ENCODE measurements around the gene VMP1.
"Not testable (repeated sequence)": the region's sequence is repeated elsewhere in the genome, so short reads cannot be mapped to it uniquely, and the experiment has no call there.

Gene VMP1

DNA sequence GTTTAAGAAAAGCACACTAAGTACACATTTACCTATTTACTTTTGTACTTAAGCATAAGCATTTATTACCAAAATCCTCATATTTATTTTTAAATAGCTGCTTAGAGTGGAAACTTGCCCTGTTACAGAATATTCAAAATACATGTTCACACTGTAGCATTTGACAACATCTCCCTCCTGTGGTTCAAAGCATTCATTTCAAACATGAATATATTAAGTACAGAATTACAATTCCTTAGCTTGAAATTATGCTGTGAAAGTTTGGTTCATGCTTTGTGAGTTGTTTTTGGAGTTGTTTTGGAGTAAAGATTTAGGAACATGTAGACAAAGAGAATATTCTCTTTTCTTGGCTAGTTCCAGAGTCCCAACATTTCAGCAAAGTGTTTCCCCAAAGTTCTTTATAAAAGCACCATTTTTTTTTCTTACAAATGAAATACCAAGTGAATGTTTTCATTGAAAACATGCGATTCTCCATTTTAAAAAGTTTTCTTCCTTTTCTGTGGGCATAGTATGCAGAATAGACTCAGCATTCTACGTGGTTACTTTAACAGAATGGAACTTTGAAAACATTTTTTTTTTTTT is 152.1 kb downstream of the VMP1 start:
- TF ChIP-seq, protein P1, sequence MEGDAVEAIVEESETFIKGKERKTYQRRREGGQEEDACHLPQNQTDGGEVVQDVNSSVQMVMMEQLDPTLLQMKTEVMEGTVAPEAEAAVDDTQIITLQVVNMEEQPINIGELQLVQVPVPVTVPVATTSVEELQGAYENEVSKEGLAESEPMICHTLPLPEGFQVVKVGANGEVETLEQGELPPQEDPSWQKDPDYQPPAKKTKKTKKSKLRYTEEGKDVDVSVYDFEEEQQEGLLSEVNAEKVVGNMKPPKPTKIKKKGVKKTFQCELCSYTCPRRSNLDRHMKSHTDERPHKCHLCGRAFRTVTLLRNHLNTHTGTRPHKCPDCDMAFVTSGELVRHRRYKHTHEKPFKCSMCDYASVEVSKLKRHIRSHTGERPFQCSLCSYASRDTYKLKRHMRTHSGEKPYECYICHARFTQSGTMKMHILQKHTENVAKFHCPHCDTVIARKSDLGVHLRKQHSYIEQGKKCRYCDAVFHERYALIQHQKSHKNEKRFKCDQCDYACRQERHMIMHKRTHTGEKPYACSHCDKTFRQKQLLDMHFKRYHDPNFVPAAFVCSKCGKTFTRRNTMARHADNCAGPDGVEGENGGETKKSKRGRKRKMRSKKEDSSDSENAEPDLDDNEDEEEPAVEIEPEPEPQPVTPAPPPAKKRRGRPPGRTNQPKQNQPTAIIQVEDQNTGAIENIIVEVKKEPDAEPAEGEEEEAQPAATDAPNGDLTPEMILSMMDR (IDR thresholded peaks at IDR 0.05; ENCODE audit: extremely low read depth, missing control alignments) = no peak
- no peak for DNase-seq (ENCODE audit: low spot score)

- no peak for DNase-seq (ENCODE audit: low spot score)
- TF ChIP-seq, protein P1 (IDR thresholded peaks at IDR 0.05; ENCODE audit: extremely low read depth, missing control alignments) = no peak
Observed at GRCh38 chr17:59863616-59864015, 156.2 kb downstream of the VMP1 start.

GRCh38 chr17:59869941-59870218 is 162.4 kb downstream of the VMP1 start:
- TF ChIP-seq, protein P1 (IDR thresholded peaks at IDR 0.05; ENCODE audit: extremely low read depth, missing control alignments) = no peak

GRCh38 chr17:59870482-59870881 is 163.0 kb downstream of the VMP1 start:
- DNase-seq (ENCODE audit: low spot score) = no peak
- TF ChIP-seq, protein P1 (IDR thresholded peaks at IDR 0.05; ENCODE audit: extremely low read depth, missing control alignments) = no peak

More at GRCh38 chr17:59869941-59870218, 162.4 kb downstream of the VMP1 start:
- DNase-seq (ENCODE audit: low spot score) = no peak

DNA sequence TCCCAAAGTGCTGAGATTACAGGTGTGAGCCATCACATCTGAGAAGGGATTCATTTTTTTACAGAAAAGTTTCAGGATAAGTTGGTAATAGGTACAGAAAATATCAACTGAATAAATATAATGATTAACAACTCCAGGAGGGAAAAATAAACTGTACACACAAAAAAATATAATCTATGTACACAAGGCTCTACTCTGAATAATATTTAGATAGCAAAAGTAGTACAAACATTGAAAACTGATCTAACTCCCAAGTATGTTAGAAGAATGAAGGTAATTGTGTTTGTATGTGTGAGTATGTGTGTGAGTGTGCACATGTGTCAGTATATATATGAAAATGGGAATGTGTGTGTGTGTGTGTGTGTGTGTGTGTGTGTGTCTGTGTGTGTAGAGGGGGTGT is 164.9 kb downstream of the VMP1 start:
- TF ChIP-seq, protein P1 (IDR thresholded peaks at IDR 0.05; ENCODE audit: extremely low read depth, missing control alignments) = no peak
- no peak for DNase-seq (ENCODE audit: low spot score)

DNA sequence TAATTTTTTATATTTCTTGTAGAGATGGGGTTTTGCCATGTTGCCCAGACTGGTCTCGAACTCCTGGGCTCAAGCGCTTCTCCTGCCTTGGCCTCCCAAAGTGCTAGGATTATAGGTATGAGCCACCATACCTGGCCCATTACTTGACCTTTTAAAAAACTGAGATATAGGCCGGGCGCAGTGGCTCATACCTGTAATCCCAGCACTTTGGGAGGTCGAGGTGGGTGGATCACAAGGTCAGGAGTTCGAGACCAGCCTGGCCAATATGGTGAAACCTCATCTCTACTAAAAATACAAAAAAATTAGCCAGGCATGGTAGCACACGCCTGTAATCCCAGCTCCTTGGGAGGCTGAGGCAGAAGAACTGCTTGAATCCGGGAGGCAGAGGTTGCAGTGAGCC is 166.0 kb downstream of the VMP1 start:
- not testable (repeated sequence) for DNase-seq (ENCODE audit: low spot score)

GRCh38 chr17:59874376-59874775 is 166.9 kb downstream of the VMP1 start:
- TF ChIP-seq, protein P1 (IDR thresholded peaks at IDR 0.05; ENCODE audit: extremely low read depth, missing control alignments) = no peak
- no peak for DNase-seq (ENCODE audit: low spot score)

DNA sequence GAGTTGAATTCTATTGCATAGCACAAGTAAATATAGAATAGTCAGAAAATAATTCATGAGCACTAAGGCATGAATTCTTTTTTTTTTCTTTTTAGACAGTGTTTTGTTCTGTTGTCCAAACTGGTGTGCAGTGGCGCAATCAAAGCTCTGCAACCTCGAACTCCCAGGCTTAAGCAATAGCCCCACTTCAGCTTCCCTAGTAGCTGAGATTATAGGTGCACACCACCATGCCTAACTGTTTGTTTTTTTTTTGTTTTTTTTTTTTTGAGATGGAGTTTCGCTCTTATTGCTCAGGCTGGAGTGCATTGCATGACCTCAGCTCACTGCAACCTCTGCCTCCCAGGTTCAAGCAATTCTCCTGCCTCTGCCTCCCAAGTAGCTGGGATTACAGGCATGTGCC is 168.7 kb downstream of the VMP1 start:
- DNase-seq (ENCODE audit: low spot score) = no peak
- TF ChIP-seq, protein P1 (IDR thresholded peaks at IDR 0.05; ENCODE audit: extremely low read depth, missing control alignments) = no peak
